Colonic mucosa (tissue), 4 donors: ENCODE results near the gene MAMLD1. TPM values are rescaled to one million over a fixed set of nuclear protein-coding genes. Genes with fewer than 3 reads are reported as not detected.

Source experiments
- DNase-seq: peaks from one replicate; pipeline ENCODE4 v3.0.0-alpha.2; 2020
- H3K27ac ChIP-seq: fragments of 200-600 bp; one replicate; pipeline ENCODE4 v1.8.0; 2021
- H3K27me3 ChIP-seq: fragments of 200-600 bp; one replicate; pipeline ENCODE4 v1.8.0; 2021
- H3K36me3 ChIP-seq: fragments of 200-600 bp; one replicate; pipeline ENCODE4 v1.8.0; 2021
- H3K4me1 ChIP-seq: fragments of 200-600 bp; one replicate; pipeline ENCODE4 v1.8.0; 2021; ENCODE audit warnings: mild to moderate bottlenecking
- H3K4me3 ChIP-seq: fragments of 200-600 bp; one replicate; pipeline ENCODE4 v1.8.0; 2021
- H3K9ac ChIP-seq, 2 donors: one replicate each; pipeline ENCODE4 v1.7.0; 2013; ENCODE audit warnings: control low read depth in 2 of 2, low read depth in 2 of 2, low read length in 2 of 2
- H3K9me3 ChIP-seq: fragments of 200-600 bp; one replicate; pipeline ENCODE4 v1.8.0; 2021
- intact Hi-C: fragments of 100-400 bp; cut with DNase I; formaldehyde crosslinking; loops from one replicate; pipeline ENCODE4 v1.14.1; 2022
- total RNA-seq, 2 donors: library from RNA; stranded (reverse); fragmentation: NEBNext Ultra II Directional in 1 of 2; extraction: Animal tissue kit (Norgen Biotek cat#: 25700) in 1 of 2; gene quantifications; one replicate each; pipeline ENCODE4 v1.2.1, GENCODE V29; 2021
- TF ChIP-seq, protein P1 (sequence below): fragments of 200-600 bp; IDR thresholded peaks from one replicate; pipeline ENCODE4 v1.8.0; 2022; ENCODE audit warnings: antibody characterized with exemption, mild to moderate bottlenecking
- donor health status: healthy.
- donor health status: DM: no; HTN: no; CAD: no.
- donor health status: DM: no; HTN: no; CAD: no.

The MAMLD1 gene
- total RNA-seq, 2 donors from 2014 or later, result 0.49 to 0.93 TPM

DNA sequence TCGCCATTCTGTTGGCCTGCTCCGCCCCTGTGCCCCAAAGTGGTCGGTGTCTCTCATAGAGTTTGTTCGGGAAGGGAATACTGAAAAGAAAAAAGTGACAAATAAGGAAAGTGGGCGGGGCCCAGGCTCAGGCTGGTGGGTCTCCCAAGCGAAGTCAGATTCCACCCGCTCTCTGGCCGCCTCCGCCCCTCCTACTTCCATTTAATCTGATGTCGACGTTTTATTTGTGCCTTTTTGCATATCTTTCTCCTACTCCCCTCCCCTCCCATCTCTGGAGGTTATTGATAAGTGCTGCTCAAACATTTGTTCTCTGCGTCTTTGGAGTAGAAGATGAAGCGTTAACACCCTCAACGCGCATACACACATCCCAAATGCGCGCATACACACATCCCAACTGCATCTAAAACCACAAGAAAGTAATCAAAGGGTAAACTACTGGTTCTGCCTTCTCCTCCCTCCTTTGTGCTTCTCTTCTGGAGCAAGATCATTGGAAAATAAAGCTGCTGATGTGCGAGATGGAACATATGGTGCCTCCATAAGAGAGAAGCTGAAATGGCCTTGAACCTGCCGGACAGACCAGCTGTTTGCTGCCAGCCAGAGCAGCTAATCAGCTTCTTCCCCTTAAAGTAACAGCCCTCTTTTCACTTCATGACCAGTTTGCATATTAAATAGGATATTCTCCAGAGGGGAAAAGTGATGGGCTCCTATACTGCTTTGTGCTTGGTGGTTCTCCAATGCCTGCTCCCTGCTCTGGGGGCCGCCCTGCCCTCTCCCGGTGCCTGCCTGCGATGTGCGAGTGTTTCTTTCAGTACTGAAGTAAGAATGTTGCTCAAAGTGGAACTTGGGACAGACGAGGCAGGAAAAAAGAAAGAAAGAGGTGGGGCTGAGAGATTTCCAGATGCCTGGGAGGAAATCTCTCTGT is 3.1 kb downstream of the MAMLD1 start:
- Histone ChIP-seq H3K4me3 (peak overlapping the region; percentile 44), H3K9ac (peak overlapping the region; percentile 17 to 40), H3K9me3 (no peaks in the 10 kb centered on the region), H3K4me1 (no peaks in the 10 kb centered on the region), H3K36me3 (no peaks in the 10 kb centered on the region), H3K27ac (peak overlapping the region; percentile 67), H3K27me3 (peaks cover 27% of the 10 kb centered on the region)
- TF ChIP-seq, protein P1, sequence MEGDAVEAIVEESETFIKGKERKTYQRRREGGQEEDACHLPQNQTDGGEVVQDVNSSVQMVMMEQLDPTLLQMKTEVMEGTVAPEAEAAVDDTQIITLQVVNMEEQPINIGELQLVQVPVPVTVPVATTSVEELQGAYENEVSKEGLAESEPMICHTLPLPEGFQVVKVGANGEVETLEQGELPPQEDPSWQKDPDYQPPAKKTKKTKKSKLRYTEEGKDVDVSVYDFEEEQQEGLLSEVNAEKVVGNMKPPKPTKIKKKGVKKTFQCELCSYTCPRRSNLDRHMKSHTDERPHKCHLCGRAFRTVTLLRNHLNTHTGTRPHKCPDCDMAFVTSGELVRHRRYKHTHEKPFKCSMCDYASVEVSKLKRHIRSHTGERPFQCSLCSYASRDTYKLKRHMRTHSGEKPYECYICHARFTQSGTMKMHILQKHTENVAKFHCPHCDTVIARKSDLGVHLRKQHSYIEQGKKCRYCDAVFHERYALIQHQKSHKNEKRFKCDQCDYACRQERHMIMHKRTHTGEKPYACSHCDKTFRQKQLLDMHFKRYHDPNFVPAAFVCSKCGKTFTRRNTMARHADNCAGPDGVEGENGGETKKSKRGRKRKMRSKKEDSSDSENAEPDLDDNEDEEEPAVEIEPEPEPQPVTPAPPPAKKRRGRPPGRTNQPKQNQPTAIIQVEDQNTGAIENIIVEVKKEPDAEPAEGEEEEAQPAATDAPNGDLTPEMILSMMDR, result no peak
- peak; percentile 50 for DNase-seq
- intact Hi-C loops, result no loop called here

- Histone ChIP-seq H3K36me3 (no peaks in the 10 kb centered on the region), H3K9me3 (no peaks in the 10 kb centered on the region), H3K27me3 (peaks cover 20% of the 10 kb centered on the region), H3K9ac (no peak overlapping the region), H3K4me1 (no peaks in the 10 kb centered on the region), H3K4me3 (no peak overlapping the region), H3K27ac (peak overlapping the region; percentile 67)
- TF ChIP-seq, protein P1, result no peak
- DNase-seq, result no peak
- intact Hi-C loops, result no loop called here
Measured at GRCh38 chrX:150366951-150367545, 3.9 kb downstream of the MAMLD1 start.

GRCh38 chrX:150370589-150371312 is 7.6 kb downstream of the MAMLD1 start:
- no peak overlapping the region for H3K9ac ChIP-seq
- no peaks in the 10 kb centered on the region for H3K4me1 ChIP-seq
- no peak overlapping the region for H3K4me3 ChIP-seq
- TF ChIP-seq, protein P1, result no peak
- DNase-seq, result no peak
- no peaks in the 10 kb centered on the region for H3K9me3 ChIP-seq
- no peaks in the 10 kb centered on the region for H3K36me3 ChIP-seq
- H3K27me3 ChIP-seq, result no peaks in the 10 kb centered on the region
- no peak overlapping the region for H3K27ac ChIP-seq
- intact Hi-C loops, result no loop called here

DNA sequence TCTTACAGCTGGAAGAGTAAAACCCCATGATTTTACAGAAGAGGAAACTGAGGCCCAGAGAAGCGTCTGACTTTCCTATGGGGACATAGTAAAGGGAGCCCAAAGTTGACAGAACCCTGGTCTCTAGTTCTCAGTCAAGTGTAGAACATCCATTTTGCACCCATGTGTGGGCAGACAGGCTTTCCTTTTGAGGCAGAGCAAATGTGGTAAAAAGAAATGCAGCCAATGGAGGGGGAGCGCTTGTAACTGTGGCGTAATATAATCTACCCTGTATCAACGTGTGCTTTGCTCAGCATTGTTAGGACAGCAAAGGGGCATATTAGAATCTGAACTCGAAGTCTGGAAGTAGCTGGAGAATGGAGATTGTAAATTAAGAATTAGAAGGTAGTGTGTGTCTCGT is 8.8 kb downstream of the MAMLD1 start:
- H3K9me3 ChIP-seq, result no peaks in the 10 kb centered on the region
- TF ChIP-seq, protein P1, result no peak
- no peaks in the 10 kb centered on the region for H3K4me1 ChIP-seq
- no peak overlapping the region for H3K4me3 ChIP-seq
- no peaks in the 10 kb centered on the region for H3K36me3 ChIP-seq
- no peak overlapping the region for H3K9ac ChIP-seq
- no peak overlapping the region for H3K27ac ChIP-seq
- no peaks in the 10 kb centered on the region for H3K27me3 ChIP-seq
- DNase-seq, result no peak
- intact Hi-C loops, result no loop called here

GRCh38 chrX:150372280-150372679 is 9.2 kb downstream of the MAMLD1 start:
- no peaks in the 10 kb centered on the region for H3K9me3 ChIP-seq
- intact Hi-C loops, result no loop called here
- TF ChIP-seq, protein P1, result no peak
- H3K27ac ChIP-seq, result no peak overlapping the region
- no peaks in the 10 kb centered on the region for H3K4me1 ChIP-seq
- no peak overlapping the region for H3K4me3 ChIP-seq
- no peak overlapping the region for H3K9ac ChIP-seq
- no peak for DNase-seq
- H3K36me3 ChIP-seq, result no peaks in the 10 kb centered on the region
- no peaks in the 10 kb centered on the region for H3K27me3 ChIP-seq
